CD4-positive, alpha-beta T cell (primary cell): Measurements from ENCODE around the gene PTTG1IP. TPM values are rescaled to one million over a fixed set of nuclear protein-coding genes. Genes with fewer than 3 reads are reported as not detected.
A peak's percentile ranks its signal among the peaks of the same experiment; 100 is the strongest.

Experiments used
- ATAC-seq: fragments of 200-7000 bp; cut with Tn5 transposase; one replicate; pipeline ENCODE4 v1.10.0; 2022; ENCODE audit warnings: mild to moderate bottlenecking; ENCODE audit not compliant: poor library complexity
- CTCF ChIA-PET: fragments of 350-600 bp; sonication (Branson Sonifier 250); formaldehyde crosslinking; loops from one replicate; lab custom pipeline; 2021; ENCODE audit warnings: antibody characterized with exemption, inconsistent platforms; lab: Charles Lee
- POLR2A ChIA-PET: fragments of 350-600 bp; sonication (Branson Sonifier 250); formaldehyde crosslinking; loops from one replicate; lab custom pipeline; 2021; ENCODE audit warnings: antibody characterized with exemption, inconsistent platforms; lab: Charles Lee
- DNase-seq, 14 experiments: peaks; one replicate each; pipeline ENCODE4 v3.0.0-alpha.2; 2013 to 2020; ENCODE audit warnings: mixed read lengths in 2 of 14
- H3K27ac ChIP-seq, 2 donors: one replicate each; pipeline versions ENCODE4 v1.5.1 to v1.7.0; 2013; ENCODE audit warnings: low read length in 2 of 2, low read depth in 1 of 2, mild to moderate bottlenecking in 1 of 2
- H3K27me3 ChIP-seq, 2 experiments: 1 replicate in 1 of 2; 2 replicates in 1 of 2; pipeline versions ENCODE4 v1.6.1 to v1.7.0; 2013; ENCODE audit warnings: low read length in 2 of 2, control low read depth in 1 of 2, mild to moderate bottlenecking in 1 of 2, moderate library complexity in 1 of 2; ENCODE audit not compliant: insufficient read depth in 2 of 2, control insufficient read depth in 1 of 2
- H3K36me3 ChIP-seq: one replicate; pipeline ENCODE4 v1.6.1; 2013; ENCODE audit warnings: low read length, control low read depth; ENCODE audit not compliant: insufficient read depth
- H3K4me1 ChIP-seq: one replicate; pipeline ENCODE4 v1.6.1; 2013; ENCODE audit warnings: low read length, control low read depth; ENCODE audit not compliant: insufficient read depth
- H3K4me3 ChIP-seq: one replicate; pipeline ENCODE4 v1.5.1; 2013; ENCODE audit warnings: mild to moderate bottlenecking, low read length, moderate library complexity
- H3K9me3 ChIP-seq, 2 experiments: 1 replicate in 1 of 2; 2 replicates in 1 of 2; pipeline versions ENCODE4 v1.6.1 to v1.7.0; 2013; ENCODE audit warnings: low read length in 2 of 2, mild to moderate bottlenecking in 2 of 2, control low read depth in 1 of 2, moderate library complexity in 1 of 2; ENCODE audit not compliant: control insufficient read depth in 1 of 2, insufficient read depth in 1 of 2
- H3K27ac Mint-ChIP-seq: one replicate; pipeline ENCODE4 v1.8.0; 2020; ENCODE audit warnings: mixed read lengths
- H3K27me3 Mint-ChIP-seq: one replicate; pipeline ENCODE4 v1.8.0; 2021; ENCODE audit warnings: mixed read lengths
- H3K36me3 Mint-ChIP-seq: one replicate; pipeline ENCODE4 v1.8.0; 2021; ENCODE audit warnings: low read depth, mixed read lengths
- H3K4me1 Mint-ChIP-seq: one replicate; pipeline ENCODE4 v1.8.0; 2021; ENCODE audit warnings: low read depth, mixed read lengths
- H3K4me3 Mint-ChIP-seq: one replicate; pipeline ENCODE4 v1.8.0; 2020; ENCODE audit warnings: mild to moderate bottlenecking, mixed read lengths
- H3K9me3 Mint-ChIP-seq: one replicate; pipeline ENCODE4 v1.8.0; 2020; ENCODE audit warnings: mixed read lengths
- intact Hi-C, 2 experiments: fragments of 100-400 bp; cut with DNase I in 1 of 2; cut with micrococcal nuclease in 1 of 2; formaldehyde crosslinking; loops; one replicate each; pipeline versions ENCODE4 v1.15.1 to v1.9.0; 2023 to 2025; cut with DNase I, micrococcal nuclease
- total RNA-seq, 174 experiments: library from RNA in 2 of 174; stranded (reverse) in 2 of 174; gene quantifications; one replicate each; pipeline ENCODE4 v1.2.3 and lab custom pipeline; 2021 to 2026
- TF ChIP-seq, protein P1 (sequence below): fragments of 200-600 bp; IDR thresholded peaks from one replicate; pipeline ENCODE4 v1.8.0; 2022; ENCODE audit warnings: antibody characterized with exemption, mild to moderate bottlenecking

Gene PTTG1IP
- total RNA-seq, 2 experiments from 2014 or later, result 99.0 to 99.5 TPM

DNA sequence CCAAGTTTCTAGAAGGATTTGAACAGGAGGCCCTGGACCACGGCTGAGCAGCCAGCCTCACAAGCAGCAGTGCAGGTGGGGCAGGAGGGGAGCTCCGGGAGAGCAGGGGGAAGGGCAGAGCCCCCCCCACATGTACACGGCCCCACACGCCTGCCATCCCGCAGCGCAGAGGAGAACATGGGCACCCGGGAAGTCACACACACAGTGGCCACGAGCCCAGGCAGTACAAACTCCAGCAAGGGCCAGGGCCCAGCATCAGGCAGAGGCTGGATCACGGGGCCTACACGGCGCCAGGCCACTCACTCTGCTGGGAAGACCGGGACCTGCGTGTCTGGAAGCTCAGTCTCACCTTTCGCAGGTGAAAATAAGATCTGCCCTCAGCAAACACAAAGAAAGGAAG is 60.9 kb downstream of the PTTG1IP start:
- CTCF ChIA-PET, result interaction anchor here (0.7 to 1.5 kb wide), 2 partner anchors 11 to 247 kb away, joined by 3 to 4 read pairs; partner anchors contain the start of gene UBE2G2
- POLR2A ChIA-PET, result no interaction called here
- Mint-ChIP-seq H3K9me3 (no peaks in the 10 kb centered on the region), H3K27ac (no peak overlapping the region), H3K4me1 (peaks cover 18% of the 10 kb centered on the region), H3K36me3 (peaks cover 43% of the 10 kb centered on the region), H3K27me3 (no peaks in the 10 kb centered on the region), H3K4me3 (peak overlapping the region; percentile 34)
- Histone ChIP-seq H3K27ac (no peak overlapping the region), H3K27me3 (no peaks in the 10 kb centered on the region), H3K4me3 (no peak overlapping the region), H3K4me1 (peaks cover 12% of the 10 kb centered on the region), H3K9me3 (no peaks in the 10 kb centered on the region), H3K36me3 (peaks cover 41% of the 10 kb centered on the region)
- TF ChIP-seq, protein P1, sequence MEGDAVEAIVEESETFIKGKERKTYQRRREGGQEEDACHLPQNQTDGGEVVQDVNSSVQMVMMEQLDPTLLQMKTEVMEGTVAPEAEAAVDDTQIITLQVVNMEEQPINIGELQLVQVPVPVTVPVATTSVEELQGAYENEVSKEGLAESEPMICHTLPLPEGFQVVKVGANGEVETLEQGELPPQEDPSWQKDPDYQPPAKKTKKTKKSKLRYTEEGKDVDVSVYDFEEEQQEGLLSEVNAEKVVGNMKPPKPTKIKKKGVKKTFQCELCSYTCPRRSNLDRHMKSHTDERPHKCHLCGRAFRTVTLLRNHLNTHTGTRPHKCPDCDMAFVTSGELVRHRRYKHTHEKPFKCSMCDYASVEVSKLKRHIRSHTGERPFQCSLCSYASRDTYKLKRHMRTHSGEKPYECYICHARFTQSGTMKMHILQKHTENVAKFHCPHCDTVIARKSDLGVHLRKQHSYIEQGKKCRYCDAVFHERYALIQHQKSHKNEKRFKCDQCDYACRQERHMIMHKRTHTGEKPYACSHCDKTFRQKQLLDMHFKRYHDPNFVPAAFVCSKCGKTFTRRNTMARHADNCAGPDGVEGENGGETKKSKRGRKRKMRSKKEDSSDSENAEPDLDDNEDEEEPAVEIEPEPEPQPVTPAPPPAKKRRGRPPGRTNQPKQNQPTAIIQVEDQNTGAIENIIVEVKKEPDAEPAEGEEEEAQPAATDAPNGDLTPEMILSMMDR, result no peak
- ATAC-seq, result no peak
- intact Hi-C loops, result no loop called here
- no peak for DNase-seq

DNA sequence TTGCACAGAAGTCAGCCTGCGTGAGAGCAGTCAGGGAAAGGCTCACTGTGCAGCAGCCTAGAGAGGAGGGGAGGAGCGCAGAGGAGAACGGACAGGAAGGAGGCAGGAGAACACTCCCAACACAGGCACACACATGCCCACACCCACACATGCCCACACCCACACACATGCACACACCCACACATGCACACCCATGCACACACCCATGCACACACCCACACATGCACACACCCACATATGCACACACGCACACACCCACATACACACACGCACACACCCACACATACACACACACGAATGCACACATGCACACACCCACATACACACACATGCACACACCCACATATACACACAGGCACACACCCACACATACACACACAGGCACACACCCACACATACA is 62.7 kb downstream of the PTTG1IP start:
- Mint-ChIP-seq H3K9me3 (no peaks in the 10 kb centered on the region), H3K27me3 (no peaks in the 10 kb centered on the region), H3K27ac (no peak overlapping the region), H3K4me1 (peaks cover 14% of the 10 kb centered on the region), H3K36me3 (peaks cover 59% of the 10 kb centered on the region), H3K4me3 (peak overlapping the region; percentile 34)
- intact Hi-C loops, result no loop called here
- no peak overlapping the region for H3K27ac ChIP-seq
- no peaks in the 10 kb centered on the region for H3K9me3 ChIP-seq
- DNase-seq, result no peak
- H3K4me1 ChIP-seq, result no peaks in the 10 kb centered on the region
- no peaks in the 10 kb centered on the region for H3K27me3 ChIP-seq
- no peak overlapping the region for H3K4me3 ChIP-seq
- ChIA-PET CTCF (no interaction called here), POLR2A (no interaction called here)
- TF ChIP-seq, protein P1, result no peak
- ATAC-seq, result no peak
- H3K36me3 ChIP-seq, result peaks cover 55% of the 10 kb centered on the region

DNA sequence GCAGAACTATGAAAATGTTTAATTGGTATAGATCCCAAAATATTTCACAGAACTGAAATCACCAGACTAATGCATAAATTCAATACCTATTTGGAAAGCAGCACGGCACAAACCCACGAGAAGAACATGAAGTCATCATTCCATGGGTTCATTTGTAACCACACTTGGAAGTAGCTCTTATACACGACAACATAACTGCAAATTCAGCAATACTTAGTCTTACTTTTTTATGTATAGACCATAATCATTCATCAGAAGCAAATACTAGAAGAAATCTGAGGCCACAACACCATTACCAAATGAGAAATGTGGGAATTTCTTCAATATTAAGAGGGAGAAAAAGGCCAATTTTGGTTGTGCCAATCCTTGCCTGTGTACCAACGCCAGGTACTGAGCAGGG is 67.6 kb downstream of the PTTG1IP start:
- Histone ChIP-seq H3K27me3 (no peaks in the 10 kb centered on the region), H3K4me3 (no peak overlapping the region), H3K9me3 (no peaks in the 10 kb centered on the region), H3K27ac (no peak overlapping the region), H3K4me1 (peaks cover 16% of the 10 kb centered on the region), H3K36me3 (peaks cover 45% of the 10 kb centered on the region)
- intact Hi-C loops, result no loop called here
- Mint-ChIP-seq H3K4me1 (peaks cover 24% of the 10 kb centered on the region), H3K4me3 (no peak overlapping the region), H3K27ac (no peak overlapping the region), H3K9me3 (no peaks in the 10 kb centered on the region), H3K36me3 (peaks cover 64% of the 10 kb centered on the region), H3K27me3 (no peaks in the 10 kb centered on the region)
- DNase-seq (no peak), ATAC-seq (no peak)
- POLR2A ChIA-PET, result interaction anchor here (1.0 to 1.3 kb wide), 2 partner anchors 9 to 273 kb away, joined by 3 read pairs; no protein-coding TSS in a partner anchor
- TF ChIP-seq, protein P1, result no peak
- CTCF ChIA-PET, result no interaction called here
